GM21360 (cell line): ENCODE data around the gene SPDYE4.

ENCODE experiments used
- ATAC-seq: cut with Tn5 transposase; IDR thresholded peaks from one replicate; pipeline ENCODE4 v1.9.1; 2021; ENCODE audit warnings: mild to moderate bottlenecking, moderate library complexity; ENCODE audit not compliant: unreplicated experiment

Gene SPDYE4

DNA sequence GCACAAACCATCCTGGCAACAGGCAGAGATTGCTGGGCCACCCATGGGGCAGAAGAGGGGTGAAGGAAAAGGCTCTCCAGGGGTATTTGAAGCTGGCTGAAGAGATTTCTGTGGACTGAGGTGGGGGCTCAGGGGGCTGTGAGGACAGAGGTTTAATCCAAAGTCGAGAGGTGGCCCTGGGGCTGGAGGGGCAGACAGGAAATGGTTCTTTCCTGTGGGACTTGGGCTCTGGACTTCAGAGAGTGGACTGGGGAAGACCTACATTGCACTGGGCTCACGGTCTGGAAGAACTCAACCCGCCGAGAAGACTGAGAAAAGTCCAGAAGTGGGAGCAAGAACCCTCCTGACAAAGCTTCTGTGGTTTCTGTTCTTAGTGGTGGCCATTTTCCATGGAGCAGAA lies 16.6 kb downstream of the SPDYE4 start:
- no peak for ATAC-seq

DNA sequence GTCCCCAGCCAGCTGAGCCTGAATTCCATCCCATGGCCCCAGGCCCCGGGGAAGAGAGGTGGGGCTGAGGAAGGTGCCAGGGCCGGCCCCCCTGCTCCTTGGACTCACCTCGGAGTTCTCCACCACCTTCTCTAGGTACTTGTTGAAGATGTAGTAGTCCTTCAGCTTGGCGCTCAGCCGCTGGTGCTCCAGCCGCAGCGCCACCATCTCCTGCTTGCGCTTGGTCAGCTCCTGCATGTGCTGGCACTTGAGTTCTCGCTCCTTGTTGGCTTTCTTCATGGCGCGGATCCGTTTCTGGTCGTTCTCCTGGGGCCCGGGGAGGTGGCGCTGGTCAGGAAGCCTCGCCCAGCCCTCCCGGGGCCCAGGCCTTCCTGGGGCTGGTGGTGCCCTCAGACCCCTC lies 17.0 kb downstream of the SPDYE4 start:
- ATAC-seq, result no peak

DNA sequence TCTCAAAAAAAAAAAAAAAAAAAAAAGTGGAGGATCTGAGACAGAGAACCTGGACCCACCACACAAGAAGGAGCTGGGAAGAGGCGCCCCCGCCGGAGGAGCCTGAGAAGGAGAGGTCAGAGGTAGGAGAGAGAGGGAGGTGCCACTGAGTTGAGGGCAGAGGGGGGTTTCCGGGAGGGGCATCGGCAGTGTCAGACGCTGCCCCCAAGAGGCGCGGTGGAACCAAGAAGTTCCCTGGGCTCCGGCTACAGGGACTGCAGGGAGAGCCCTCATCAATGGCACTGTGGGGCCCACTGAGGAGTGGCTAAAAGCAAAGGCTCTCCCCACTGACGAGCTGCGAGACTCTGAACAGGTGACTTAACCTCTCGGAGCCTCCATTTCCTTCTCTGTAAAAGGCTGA lies 17.9 kb downstream of the SPDYE4 start:
- no peak for ATAC-seq

DNA sequence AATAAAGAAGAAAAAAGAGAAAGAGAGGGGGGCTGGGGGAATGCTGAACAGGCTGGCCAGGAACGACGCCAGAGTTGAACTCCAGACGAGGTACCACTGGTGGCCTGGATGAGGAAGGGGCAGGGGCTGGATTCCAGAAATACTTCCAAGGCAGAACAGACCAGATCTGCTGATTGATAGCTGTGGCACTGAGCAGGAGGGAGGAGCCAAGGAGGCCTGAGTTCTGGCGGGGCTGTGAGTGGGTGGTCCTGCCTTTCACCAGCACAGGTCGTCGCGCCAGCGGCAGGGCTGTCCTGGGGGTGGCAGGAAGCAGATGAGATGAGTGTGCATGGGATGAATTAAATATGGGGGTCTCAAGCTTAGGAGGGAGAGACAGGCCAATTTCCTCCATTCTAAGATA lies 19.2 kb downstream of the SPDYE4 start:
- ATAC-seq, result no peak

DNA sequence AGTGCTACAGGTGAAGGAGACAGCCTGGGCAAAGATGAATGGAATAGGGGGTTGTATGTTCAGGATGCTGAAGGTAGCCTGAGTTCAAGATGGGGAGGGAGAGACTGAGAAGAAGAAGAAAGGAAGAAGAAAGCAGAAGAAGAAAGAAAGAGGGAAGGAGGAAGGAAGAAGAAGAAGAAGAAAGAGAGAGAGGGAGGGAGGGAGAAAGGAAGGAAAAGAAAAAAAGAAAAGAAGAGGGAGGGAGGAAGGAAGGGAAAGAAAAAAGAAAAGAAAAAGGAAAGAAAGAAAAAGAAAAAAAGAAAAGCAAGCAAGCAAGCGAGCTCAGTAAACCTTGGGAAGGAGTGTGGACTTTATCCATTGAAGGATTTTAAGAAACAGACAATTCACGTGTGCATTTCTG lies 21.6 kb downstream of the SPDYE4 start:
- no peak for ATAC-seq

DNA sequence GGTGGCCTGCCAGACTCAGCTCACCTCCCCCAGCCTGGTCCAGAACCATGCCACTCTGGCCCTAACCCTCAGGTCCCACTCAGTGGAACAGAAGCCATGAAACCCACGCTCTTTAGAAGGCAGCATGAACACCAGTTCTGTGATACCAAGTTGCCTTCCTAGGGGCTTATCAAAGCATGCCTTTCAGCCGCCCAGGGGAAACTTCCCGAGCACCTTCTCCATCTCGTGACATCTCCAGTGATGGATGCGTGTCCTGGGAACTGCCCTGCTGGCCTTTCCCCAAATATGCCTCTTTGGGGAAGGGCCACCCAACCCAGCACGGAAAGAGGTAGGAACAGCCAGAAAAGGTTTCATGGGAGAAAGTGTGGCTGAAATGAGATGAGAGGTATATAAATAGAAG lies 22.0 kb downstream of the SPDYE4 start:
- ATAC-seq, result no peak

DNA sequence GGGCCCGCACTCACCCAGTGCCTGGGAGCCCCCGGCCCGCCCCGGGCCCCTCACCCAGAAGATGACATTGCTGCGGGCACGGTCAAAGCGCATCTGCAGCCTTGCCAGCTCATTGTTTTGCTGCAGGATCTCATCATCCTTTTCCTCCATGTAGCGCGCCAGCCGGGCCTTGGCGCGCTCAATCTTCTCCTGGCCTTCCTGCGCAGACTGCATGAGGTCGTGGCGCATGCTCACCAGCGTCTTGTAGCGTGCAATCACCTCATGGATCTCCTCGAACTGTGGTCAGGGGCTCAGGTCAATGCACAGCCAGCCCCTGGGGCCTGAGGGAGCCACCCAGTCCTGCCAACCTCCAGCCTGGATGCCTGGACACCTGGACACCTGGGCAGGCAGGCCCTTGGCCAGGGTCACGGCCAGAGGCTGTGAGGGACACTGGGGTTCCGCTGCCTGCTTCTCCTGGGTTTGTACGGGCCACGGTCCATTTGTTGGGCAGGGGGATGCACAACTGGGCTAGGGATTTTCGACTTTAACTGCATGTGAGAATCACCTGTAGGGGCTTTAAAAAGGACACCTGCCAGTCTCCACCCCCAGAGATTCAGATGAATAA lies 22.9 kb downstream of the SPDYE4 start:
- no peak for ATAC-seq

DNA sequence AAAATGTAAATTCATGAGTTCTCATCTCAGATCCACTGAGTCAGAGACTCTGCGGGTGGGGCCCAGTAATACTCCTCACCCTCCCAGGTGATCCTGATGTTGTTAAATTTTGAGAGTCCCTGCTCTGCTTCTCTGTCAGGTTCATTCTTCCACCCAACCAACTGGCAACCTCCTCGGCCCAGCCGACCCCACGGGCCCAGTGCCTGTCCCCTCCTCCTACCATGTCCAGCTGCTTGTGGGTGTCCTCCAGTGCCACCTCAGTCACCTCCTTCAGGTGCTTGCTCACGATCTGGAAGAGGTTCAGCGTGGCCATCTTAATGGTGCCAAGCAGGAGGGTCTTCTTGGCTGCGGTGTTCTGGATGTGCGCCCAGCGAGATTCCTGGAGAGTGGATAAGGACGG lies 23.5 kb downstream of the SPDYE4 start:
- no peak for ATAC-seq

DNA sequence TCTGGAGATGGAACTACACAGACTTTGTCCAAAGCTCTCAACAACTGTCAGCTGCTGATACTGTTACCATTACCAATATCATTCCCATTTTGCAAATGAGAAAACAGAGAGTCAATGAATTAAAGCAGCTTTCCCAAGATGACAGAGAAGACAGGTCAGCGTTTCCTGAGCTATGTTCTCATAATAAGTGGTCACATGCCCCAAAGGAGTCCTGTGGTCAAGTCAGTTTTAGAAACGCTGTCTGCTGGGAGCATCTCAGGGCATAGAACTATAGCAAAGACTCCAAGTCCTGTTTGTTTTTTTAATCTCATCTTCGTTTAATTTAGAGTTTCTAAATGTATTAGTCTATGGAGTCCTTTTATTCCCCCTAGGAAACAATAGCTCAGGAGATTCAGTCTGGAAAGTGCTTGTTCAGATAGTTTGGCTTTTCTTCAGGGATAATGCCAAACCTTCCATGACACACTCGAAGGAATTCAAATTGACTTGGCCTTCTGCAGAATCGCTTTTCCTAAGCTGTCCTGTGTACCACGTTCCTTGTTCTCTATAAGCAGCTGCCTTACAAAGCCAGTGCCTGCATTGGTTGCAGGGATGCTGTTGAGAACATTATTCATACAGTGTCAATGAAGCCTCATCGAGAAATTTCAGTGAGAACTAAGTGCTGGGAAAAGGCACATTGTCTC lies 25.8 kb downstream of the SPDYE4 start:
- ATAC-seq, result no peak

DNA sequence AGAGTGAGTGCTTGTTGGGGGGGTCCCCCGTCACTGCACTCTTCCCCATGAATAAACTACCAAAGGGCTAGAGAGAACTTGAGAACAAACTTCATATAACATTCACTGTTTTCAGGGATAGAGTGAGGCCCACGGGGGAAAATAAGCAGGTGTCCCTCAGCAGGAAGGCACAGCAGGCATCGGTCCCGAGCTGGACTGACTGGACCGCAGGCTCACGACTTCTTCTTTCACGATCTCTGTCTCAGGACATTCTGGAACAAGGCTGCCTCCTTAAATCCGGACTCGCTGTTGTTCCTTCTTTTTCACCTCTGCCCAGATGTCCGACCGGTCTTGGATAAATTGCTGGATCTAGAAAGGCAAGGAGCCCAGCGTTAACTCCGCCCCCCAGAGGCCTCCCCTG lies 28.5 kb downstream of the SPDYE4 start:
- ATAC-seq, result no peak

DNA sequence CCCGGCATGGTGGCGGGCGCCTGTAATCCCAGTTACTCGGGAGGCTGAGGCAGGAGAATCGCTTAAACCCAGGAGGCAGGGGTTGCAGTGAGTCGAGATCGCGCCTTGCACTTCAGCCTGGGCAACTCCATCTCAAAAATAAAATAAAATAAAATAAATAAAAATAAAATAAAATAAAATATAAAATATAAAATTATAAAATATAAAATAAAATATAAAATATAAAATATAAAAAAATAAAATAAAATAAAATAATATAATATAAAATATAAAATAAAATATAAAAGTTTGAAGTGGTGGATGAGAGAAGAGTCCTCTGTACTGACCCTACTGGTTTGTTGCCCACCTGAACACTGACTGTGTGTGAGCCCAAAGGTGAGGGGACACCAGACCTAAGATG lies 28.9 kb downstream of the SPDYE4 start:
- no peak for ATAC-seq

DNA sequence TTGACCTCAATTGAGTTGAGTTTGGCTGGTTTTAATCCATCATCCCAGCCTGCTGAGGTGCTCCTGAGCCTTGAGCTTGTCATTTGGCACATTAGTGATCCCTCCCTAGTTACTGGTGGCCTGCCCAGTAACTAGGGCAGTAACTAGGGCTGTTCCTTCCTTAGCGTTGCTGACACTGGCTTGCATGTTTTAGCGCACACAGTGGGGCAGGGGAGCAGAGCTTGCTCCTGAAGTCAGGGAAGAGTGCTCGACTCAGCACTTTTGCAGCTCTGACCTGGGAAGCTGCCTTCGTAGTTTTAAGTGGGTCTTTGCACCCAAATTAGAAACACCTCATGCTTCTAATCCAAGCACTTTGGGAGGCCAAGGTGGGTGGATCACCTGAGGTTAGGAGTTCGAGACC lies 29.4 kb downstream of the SPDYE4 start:
- ATAC-seq, result no peak

DNA sequence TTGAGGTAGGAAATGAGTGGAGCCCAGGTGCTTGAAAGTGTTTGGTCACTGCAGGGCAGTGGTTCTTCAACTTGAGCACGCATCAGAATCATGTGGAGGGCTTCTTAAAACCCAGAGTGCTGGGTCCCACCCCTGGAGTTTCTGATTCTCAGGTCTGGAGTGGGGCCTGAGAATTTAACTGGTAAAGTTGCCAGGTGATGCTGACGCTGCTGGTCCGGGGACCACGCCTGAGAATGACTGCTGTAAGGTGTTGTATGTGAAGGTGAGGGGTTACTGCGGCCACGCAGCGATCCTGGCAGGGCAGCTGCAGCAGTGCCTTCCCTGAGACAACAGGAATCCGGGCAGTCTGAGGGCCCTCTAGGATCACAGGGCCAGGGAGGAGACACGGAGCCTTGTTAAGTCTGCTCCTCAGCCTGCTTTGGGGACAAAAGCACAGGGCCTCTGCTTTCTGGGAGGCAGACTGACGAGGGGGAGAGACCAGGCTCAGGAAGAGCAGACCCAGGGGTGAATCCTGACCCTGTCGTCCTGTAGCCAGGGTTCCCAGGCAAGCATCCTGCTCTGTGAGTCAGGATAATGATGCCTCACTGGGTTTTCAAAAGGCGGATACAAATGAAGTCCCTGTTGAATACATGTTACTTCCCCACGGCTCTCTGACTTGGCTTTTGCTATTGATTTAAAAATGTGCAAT lies 30.0 kb downstream of the SPDYE4 start:
- ATAC-seq, result no peak

DNA sequence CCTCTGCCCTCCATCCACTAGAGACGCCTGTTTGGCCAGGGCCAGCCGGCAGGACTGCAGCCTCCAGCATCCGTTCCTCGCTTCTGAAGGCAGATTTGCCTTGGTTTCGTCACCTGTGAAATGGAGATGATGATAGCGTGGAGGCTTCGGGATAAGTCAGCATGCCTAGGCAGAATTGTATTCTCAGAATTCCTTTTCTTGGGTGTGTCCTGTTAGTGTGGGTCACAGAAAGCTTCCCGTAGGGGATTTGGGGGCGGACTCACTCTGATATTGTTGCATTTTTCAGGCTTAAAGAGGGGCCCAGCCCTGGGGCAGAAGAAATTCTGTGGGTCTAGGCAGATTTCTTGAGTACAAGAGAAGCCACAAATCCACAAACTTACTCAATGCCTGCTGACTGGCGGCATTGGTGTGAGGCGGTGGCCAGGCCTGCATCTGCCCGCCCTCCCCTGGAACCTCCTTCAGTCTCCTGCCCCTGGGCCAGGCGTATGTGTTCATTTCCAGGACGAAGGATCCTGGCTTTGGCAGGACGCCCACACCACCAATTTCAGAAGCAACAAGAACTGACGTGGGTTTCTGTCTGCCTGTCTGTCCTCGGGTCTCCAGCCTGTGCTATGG lies 31.3 kb downstream of the SPDYE4 start:
- no peak for ATAC-seq

DNA sequence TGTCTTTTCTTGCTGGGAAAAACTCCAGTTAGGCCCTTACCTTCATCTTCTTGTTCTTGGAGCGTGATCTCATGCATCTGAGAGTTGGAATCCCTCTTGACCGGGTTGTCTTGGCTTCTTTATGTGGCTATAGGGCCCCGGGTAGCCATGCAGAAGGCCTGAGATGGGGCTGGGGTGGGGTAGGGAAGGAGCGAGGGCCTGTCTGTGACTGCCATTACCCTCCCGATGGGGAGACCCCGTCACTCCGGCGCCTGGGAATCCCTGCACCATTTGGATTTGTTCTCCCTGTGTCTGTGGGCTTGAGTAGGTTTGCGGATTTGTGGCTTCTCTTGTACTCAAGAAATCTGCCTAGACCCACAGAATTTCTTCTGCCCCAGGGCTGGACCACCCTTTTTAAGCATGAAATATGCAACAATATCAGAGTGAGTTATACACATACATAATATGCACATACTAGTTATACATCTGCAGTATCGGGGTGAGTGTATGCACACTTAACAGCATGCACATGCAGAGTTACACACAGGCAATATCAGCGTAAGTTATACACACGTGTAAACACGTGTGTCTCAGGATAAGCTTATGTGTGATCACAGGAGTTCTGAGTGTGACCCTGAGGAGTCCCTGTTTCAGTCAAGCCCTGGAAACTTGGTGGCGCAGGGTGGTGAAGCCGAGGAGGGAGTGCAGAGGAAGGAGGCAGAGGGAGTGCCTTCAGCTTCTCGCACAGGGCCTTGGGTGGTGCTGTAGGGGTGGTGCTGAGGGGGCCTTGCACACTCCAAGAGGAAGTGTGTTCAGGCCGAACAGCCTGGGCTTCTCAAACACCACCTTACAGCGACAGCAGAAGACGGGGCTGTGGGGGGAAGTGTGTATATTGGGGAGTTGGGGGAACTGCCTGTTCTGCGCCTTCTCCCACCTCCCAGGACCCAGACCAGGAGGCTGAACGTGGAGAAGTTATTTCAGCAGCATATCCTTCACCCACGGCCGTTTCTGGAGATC lies 32.2 kb downstream of the SPDYE4 start:
- no peak for ATAC-seq

DNA sequence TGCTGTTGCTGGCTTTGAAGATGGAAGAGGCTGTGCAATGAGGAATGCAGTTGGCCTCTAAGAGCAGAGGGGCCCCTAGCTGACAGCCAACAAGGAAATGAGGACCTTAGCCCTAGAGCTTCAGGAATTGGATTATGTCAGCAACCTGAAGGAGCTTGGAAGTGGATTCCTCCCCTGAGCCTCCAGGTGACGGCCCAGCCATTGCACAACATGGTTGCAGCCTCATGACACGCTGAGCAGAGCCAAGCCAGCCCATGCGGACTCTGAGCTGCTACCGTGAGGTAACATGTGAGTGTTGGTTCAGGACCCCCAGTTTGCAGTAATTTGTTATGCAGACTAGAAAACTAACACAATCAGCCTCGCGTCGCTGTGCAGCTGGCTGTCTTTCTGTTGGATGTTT lies 33.9 kb downstream of the SPDYE4 start:
- ATAC-seq, result no peak

DNA sequence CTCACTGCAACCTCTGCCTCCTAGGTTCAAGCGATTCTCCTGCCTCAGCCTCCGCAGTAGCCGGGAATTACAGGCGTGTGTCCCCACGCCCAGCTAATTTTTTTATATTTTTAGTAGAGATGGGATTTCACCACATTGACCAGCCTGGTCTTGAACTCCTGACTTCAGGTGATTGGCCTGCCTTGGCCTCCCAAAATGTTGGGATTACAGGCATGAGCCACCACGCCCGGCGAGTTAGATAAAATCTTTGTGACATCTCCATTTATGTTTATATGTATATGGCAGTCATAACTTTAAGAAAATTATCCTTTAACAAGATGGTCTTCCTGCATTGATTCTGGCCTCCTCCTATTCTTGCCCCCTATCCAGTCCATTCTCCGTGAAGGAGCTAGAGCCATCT lies 37.8 kb downstream of the SPDYE4 start:
- no peak for ATAC-seq

DNA sequence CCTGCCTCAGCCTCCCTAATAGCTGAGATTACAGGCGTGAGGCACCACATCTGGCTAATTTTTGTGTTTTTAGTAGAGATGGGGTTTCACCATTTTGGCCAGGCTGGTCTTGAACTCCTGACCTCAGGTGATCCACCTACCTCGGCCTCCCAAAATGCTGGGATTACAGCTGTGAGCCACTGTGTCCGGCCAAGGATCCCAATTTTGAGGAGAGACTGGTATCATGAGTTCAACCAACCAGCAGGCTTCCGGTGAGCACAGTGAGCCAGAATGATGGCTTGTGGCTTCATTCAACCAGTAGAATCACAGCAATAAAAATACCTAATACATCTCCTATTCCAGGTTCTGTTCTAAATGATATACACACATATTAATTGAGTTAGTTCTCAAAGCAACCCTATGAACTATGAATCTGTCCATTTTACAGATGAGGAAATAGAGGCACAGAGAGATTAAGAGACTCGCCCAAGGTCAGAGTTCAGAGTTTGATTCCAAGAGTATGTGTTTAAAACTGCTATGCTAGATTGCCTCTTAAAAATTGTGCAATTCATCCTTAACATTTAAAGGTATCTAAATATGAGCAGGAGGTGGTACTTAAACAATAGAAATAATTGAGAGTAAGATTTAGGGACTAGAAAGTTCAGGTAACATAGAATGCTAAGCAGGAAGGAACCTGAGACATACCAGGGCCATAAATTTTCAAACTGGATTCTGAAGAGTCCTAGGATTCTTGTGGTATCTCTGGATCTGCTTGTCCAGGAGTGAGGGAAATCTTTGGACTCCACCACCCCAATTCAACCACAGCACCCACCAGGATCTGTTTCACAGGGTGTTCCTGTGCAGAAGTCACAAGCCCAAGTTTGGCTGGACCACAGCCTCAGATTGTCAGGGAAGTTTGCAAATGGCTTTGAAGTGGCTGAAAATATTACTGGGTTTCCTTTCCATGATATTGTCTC lies 38.8 kb downstream of the SPDYE4 start:
- no peak for ATAC-seq

DNA sequence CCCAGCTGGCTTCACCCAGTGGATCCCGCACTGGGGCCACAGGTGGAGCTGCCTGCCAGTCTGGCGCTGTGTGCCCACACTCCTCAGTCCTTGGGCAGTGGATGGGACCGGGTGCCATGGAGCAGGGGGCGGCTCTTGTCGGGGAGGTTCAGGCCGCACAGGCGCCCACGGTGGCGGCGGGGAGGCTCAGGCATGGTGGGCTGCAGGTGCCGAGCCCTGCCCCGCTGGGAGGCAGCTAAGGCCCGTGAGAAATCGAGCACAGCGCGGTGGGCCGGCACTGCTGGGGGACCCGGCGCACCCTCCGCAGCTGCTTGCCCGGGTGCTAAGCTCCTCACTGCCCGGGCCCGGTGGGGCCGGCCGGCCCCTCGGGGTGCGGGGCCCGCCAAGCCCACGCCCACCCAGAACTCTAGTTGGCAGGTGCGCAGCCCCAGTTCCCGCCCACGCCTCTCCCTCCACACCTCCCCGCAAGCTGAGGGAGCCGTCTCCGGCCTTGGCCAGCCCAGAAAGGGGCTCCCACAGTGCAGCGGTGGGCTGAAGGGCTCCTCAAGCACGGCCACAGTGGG lies 40.3 kb downstream of the SPDYE4 start:
- ATAC-seq, result no peak
